Right renal pelvis (tissue), 4 donors: ENCODE data around the gene EXOC3L4. TPM values are rescaled to one million over a fixed set of nuclear protein-coding genes. Genes with fewer than 3 reads are reported as not detected.

Experiments
- DNase-seq, 4 donors: peaks; one replicate each; pipeline ENCODE4 v3.0.0-alpha.2; 2013; ENCODE audit warnings: low read depth in 4 of 4, low spot score in 3 of 4, missing footprints in 1 of 4
- polyA plus RNA-seq, 4 donors: library from polyadenylated mRNA; unstranded; fragments of 120-200 nt; gene quantifications; one replicate each; pipeline ENCODE4 v1.2.1, GENCODE V29; 2013; ENCODE audit not compliant: insufficient read length in 4 of 4

Gene EXOC3L4
- polyA plus RNA-seq, 4 donors: 1.5 to 3.8 (median 2.7) TPM

DNA sequence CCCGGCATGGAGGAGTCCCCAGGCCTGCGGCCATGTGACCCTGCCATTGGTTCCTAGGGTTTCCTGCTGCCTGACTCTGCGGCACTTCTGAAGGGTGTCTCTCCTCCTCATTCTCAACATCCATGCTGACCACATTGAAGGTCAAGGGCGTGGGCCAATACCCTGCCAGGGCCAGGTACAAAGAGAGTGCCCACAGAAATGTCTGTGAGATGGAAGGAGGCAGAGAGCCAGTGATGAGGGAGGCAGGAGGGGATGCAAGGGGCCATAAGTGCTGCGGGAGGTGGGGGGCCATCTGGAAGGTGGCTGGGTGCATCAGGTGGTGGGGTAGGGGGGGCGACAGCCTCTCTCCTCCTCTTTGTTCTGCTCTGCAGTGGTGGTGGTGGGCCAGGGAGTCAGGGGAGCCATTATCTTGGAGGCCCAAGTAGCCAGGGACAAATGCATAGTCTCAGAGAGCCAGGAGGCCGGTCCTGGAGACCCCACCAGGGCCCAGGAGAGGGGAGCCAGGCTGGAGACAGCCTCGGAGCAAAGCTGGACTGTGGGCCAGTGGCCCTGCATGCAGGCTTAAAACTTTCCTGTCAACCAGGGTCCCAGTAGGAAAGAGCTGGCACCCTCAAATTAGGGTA lies 24.2 kb upstream of the EXOC3L4 start:
- DNase-seq: no peak

DNA sequence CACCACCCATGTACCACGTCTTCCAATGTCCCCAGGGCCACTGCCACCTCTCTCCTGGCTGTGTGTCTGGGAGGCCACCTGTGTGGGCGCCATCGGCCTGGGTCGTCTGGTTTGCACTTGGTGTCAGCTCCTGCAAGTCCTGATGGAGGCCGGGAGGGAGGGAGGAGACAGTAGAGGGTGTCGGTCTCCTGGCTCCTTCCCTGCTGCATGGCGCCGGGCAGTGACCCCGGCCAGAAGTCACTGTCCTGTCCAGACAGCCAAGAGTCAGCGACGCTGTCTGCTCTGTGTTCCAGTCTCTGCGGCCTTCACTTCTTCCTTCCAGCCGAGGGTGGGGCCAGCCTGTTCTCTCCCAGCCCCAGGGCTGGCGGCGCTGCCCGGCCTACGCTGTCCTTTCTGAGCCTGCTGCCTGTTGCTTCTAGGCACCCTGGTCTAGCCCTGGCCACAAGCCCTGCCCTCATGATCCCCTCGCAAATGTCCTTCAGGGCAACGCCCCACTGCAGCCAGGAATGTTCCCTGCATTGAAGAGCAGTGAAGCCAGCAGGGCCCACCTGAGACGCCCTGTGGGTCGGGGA lies 23.5 kb upstream of the EXOC3L4 start:
- no peak for DNase-seq

DNA sequence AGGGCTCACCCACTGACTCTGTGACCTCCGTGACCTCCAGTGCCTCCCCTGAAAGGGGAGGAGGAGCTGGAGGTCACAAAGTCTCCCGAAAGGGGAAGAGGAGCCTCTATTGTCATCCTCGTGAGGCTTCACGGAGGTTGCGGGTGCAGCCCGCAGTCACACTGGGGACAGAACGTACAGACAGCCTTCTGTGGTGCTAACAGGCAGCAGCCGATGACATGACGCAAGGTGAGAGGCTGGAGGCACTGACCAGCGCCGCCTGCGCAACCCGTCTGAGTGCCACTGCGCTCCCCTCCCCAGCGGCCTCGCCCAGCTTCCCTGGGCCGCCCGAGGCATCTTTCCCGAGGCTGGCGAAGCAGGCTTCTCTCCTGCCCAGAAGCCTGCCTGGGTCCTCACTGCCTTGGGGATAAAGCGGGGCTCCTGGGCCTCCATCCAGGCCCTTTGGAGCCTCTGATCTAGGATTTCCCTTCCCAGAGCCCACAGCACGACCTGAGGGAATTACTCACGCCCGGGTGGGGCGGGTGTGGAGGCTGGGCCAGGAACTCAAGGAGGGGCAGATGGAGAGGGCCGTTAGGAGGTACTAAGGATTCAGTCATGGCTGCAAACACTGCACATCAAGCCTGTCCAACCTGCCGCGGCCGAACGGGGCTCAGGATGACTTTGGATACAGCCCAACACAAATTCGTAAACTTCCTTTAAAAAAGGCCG lies 22.8 kb upstream of the EXOC3L4 start:
- DNase-seq: no peak

DNA sequence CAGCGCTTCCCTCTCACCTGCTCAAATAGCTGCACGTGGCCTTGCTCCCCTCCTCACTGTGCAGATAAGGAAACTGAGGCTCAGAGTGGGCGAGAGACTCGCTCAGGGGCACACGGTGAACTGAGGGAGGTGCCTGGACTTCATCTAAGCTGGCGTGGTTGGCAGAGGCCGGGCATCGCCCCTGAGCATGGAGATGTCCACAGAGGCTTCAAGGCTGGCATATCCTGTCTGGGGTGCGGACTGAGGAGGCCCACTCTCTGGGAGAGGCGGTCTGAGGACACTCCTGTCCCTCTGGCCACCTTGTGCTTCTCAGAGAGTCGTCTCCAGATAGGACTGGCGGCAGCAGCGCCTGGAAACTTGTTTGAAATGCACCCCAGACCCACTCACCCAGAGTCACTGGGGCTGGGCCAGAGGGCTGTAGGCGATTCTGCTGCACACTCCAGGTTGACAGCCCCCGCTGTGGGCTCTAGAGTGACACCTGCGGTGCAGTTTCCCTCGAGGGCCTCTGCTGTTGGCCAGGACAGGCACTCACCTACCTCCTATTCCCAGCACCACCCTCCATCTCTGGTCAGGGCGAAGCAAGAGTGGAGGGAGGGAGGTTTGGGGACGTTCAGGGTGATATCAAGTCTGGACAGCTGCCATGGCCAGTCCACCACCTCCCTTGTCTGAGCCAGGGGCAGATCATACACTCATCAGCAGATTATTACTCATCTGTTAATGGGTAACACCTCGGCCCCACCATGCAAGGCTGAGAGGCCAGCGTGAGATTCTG lies 21.7 kb upstream of the EXOC3L4 start:
- no peak for DNase-seq

DNA sequence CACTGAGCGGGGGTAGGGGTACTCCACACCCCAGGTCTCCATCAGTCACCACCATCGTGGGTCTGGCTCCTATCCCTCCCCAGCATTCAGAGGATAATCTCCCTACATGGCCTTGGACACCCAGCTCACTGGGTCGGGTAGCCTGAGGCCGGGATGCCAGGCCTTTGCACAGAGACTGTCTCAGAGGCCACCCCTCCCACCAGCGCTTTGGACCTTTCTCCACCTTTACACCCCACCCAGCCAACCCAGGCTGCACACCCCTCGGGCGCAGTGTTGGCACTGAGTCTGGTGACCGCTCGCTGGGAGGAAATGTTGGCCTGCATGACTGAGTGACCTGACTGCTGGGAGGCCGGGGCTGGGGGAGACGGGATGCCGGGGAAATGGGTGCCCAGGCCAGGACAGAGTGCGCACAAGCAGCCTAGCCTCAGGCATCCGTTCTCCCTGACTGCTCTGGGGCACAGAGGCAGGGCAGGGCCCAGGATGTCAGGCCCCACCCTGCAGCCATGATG lies 21.1 kb upstream of the EXOC3L4 start:
- DNase-seq: no peak

DNA sequence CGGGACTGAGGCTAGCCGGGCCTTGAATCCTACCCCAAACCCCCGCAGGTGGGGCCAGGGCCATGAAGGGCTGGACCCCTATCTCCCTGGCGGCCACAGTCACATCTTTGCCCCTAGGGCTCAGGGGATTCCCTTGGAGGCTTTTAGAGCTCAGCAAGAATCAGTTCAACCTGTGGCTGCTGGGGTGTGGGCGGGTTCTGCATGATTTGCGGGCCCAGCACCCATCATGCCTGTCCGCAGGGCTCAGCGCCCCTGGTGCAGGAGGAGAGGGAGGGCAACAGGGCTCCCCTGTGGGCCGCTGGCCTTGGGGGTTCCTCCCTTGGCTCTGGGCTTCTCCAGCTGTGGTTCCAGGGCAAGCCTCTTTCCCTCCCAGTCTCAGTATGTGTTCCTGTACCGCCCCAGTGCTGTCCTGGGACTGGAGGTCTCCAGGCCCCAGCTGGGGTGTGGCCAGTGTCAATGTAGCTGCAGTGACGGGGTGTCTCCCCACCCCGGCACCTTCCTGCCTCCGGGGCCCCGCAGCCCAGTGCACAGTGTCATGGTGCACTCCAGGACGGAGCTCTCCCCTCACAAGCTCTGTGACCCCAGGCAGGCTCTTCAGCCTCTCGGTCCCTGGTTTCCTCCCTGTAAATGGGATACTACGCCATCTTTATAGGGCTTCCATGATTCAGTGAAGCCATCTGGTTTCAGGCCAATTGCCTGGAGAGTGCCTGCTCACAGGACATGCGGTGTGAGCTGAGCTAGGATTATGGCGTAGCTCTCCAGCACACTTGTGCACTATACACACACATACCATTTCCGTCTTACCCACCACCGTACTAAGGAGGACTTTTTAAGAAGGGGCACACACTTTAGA lies 20.4 kb upstream of the EXOC3L4 start:
- no peak for DNase-seq

DNA sequence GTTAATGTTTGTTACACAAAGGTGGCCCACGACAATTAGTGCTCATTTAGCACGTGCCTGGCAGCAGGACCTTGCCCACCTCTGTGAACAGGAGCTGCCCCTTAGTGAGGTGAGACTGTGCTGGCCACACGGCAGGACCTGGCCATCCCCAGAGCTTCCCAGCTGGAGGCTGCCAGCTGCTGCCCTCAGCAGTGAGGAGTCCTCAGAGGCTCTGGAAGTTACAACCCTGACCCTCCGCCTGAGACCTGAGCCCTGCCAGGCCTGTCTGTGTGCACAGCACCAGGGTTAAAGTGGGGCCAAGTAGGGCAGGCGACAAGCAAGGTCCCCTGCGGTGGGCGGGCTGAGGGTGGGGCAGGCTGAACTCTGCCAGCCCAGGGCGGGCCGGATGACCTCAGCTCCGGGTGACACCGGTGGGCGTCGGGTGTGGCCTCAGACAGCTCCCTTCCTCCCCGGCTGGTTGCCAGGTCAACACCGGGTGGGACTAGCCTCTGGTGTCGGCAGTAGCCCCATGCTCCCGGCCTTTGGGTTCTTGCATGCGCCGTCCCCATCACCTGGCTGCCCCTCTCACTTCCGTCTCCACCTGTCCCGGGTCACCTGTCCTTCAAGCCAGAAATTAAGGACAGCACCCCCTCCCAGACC lies 19.7 kb upstream of the EXOC3L4 start:
- no peak for DNase-seq

DNA sequence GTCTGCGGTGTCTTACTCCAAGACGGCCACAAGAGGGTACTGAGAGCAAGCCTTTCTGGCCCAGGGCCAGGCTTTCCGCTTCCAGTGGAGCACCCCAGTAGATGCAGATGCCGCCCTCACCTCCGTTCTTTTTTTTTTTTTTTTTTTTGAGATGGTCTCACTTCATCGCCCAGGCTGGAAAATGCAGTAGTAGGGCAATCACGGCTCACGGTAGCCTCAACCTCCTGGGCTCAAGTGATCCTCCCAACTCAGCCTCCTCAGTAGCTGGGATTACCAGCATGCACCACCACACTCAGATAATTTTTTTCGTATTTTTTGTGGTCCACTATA lies 16.1 kb upstream of the EXOC3L4 start:
- DNase-seq: peak in 3 of 4 donors; percentile 70 to 74 (median 73)

DNA sequence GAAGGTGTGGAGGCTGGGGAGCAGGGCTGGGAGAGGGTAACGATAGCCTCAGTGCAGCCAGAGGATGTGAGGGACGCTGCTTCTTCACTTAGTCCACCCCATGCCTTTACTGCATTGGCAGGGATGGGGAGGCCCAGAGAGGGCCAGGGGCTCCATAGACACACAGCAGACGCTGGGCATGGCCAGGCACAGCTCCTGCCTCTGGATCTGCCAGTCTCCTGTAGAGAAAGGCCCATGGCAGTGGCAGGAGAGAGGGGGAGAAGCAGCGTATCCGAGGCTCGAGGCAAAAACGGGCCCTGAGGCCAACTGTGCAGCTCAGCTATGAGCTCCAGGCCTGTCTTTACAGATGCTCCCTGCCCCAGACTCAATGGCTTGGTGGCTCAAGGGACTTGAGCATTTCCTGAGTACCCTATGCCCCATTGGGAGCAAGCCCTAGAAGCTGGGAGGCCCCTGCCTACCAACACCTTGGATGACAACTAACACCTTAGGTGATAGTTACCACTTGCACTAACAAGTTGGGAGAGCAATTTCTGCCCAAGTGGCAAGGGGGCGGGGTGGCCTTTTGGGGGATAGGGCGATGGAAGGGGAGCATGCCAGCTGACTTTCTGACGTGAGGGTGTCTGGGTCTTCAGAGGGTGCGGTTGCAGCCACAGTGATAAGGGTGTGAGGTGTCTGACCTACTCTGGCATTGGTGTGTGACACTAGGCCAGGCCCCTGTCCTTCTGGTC lies 15.5 kb upstream of the EXOC3L4 start:
- DNase-seq: no peak

DNA sequence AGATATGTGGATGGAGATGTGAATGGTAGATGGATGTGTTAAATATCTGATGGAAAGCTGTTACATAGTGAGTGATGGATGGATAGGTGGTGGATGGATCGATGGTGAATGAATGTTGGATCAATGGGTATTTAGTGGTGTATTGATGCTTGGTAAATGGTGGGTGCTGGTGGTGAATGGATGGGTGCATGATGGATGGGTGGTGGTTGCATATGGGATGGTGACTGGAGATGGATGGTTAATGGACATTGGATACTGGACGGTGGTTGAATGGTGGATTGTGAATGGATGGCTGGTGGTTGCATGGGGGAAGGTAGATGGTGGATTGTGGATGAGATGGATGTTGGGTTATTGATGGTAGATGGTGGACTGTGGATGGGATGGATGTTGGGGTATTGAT lies 12.6 kb upstream of the EXOC3L4 start:
- no peak for DNase-seq

DNA sequence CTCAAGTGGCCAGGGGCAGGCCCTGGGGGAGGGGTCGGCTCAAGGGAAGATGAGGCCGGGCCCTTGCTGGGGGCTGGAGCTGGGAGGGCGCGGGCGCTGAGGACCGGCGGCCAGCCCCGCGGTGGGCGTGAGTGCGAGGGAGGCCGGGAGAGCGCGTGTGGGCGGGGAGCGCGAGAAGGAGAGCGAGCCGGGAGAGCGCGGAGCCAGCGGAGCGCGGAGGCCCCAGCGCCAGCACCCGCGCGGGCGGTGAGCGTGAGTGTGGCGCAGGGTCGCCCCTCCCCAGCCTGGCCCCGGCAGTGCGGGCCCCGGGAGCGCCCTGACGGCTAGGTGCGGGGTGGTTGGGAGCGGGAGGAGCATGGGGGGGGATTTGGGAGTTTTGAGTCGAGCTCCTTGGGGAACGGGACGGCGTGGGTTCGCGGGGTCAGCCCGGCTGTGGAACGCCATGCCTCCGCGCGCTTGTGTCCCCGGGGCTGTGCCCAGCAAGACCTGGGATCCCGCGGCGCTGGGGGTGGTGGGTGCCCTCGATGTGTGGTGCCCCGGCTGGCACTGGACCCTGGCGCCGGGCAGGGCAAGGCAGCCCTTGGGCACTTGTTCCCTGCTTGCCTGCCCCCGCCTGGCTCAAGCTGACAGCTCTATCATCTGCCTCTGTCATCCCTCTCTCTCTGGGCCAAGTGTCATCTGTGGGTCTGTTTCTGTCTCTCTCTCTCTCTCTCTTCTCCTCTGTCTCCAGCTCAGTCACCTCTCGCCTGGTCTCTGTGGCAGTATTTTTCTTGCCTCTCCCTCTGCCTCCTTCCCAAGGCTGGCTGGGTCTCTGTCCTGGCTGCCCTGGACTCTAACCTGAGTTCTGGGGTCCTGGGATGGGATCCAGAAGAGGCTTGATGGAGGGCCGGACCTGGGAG lies 10.3 kb upstream of the EXOC3L4 start, which contains the start of gene LBHD2:
Gene LBHD2, plus strand, starts transcription at position 190 of the 899 bp plus-strand sequence. CDS start 1,803 bp downstream, outside the sequence.
- no peak for DNase-seq

- DNase-seq: no peak
These were observed 9.1 kb upstream of the EXOC3L4 start for GRCh38 chr14:103085106-103086091.

GRCh38 chr14:103086771-103087342 lies 7.7 kb upstream of the EXOC3L4 start:
- DNase-seq: no peak

DNA sequence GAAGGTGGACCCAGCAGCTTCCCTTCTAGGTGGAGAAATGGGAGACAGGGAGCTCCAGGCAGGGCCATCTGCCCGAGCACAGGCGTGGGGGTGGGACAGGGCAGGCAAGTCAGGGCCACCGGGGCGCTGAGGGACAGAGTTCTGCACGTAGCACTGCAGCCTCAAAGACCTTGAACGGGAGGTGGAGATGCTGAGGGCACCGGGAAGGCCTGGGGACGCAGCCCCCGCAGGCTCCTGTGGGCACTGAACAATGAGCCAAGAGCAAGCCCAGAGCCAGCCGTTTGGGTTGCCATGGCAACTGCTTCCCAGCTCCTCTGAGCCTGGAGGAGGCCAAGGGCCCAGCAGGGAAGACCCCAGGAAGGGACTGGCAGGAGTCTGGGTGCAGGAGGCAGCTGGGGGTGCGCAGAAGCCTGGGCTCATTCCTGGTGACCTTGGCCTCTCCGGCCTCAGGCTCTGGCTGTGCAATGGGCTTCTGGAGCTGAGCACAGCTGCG lies 7.1 kb upstream of the EXOC3L4 start:
- no peak for DNase-seq

GRCh38 chr14:103088921-103089320 lies 5.6 kb upstream of the EXOC3L4 start:
- no peak for DNase-seq
